ENCODE measurements around the gene RTKN.

DNA sequence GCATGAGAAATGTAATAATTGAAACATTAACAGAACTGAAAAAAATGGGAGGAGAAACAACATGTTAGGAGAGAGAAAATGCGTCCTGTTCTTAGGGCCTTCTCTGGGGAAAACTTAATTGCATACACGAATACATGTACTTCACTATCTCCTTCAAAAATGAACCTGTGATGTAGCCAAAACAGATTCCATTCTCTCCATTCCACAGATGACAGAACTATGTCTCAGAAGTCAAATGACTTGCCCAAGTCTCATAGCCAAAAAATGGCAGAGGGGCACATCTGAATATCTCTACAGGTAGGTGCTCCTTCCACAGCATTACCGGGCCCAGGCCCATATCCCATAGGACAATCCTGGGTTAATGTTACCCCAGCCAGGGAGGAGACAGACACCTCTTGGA, 57.7 kb downstream of the RTKN start:
- TF ChIP-seq POLR2AphosphoS5 (IDR thresholded peaks at IDR 0.05; ENCODE audit: low read length) (no peak), PML (IDR thresholded peaks at IDR 0.05; ENCODE audit: low read length) (no peak), EP300 (IDR thresholded peaks at IDR 0.05; ENCODE audit: borderline replicate concordance in 1 of 2, control insufficient read depth in 1 of 2, low read depth in 2 of 2, low read length in 2 of 2) (no peak), EZH2 (IDR thresholded peaks at IDR 0.05; ENCODE audit: borderline replicate concordance, control insufficient read depth, low read depth, low read length) (no peak), MXI1 (IDR thresholded peaks at IDR 0.05; ENCODE audit: low read depth, low read length) (no peak), ATF7 (IDR thresholded peaks at IDR 0.05; ENCODE audit: low read depth) (no peak)
- TF ChIP-seq, protein P1, sequence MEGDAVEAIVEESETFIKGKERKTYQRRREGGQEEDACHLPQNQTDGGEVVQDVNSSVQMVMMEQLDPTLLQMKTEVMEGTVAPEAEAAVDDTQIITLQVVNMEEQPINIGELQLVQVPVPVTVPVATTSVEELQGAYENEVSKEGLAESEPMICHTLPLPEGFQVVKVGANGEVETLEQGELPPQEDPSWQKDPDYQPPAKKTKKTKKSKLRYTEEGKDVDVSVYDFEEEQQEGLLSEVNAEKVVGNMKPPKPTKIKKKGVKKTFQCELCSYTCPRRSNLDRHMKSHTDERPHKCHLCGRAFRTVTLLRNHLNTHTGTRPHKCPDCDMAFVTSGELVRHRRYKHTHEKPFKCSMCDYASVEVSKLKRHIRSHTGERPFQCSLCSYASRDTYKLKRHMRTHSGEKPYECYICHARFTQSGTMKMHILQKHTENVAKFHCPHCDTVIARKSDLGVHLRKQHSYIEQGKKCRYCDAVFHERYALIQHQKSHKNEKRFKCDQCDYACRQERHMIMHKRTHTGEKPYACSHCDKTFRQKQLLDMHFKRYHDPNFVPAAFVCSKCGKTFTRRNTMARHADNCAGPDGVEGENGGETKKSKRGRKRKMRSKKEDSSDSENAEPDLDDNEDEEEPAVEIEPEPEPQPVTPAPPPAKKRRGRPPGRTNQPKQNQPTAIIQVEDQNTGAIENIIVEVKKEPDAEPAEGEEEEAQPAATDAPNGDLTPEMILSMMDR (IDR thresholded peaks at IDR 0.05 in 2 of 3, conservative IDR thresholded peaks at IDR 0.05 in 1 of 3; ENCODE audit: control insufficient read depth in 2 of 3, extremely low read depth in 1 of 3, insufficient read depth in 1 of 3, low read depth in 3 of 3, low read length in 3 of 3) = no peak
- TF ChIP-seq, protein P2, sequence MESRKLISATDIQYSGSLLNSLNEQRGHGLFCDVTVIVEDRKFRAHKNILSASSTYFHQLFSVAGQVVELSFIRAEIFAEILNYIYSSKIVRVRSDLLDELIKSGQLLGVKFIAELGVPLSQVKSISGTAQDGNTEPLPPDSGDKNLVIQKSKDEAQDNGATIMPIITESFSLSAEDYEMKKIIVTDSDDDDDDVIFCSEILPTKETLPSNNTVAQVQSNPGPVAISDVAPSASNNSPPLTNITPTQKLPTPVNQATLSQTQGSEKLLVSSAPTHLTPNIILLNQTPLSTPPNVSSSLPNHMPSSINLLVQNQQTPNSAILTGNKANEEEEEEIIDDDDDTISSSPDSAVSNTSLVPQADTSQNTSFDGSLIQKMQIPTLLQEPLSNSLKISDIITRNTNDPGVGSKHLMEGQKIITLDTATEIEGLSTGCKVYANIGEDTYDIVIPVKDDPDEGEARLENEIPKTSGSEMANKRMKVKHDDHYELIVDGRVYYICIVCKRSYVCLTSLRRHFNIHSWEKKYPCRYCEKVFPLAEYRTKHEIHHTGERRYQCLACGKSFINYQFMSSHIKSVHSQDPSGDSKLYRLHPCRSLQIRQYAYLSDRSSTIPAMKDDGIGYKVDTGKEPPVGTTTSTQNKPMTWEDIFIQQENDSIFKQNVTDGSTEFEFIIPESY (IDR thresholded peaks at IDR 0.05) = no peak
